Measurements from ENCODE around the gene MAN1C1.

Gene MAN1C1

GRCh38 chr1:25675729-25676476 lies 59.3 kb downstream of the MAN1C1 start:
- DNase-seq (ENCODE audit: low spot score), result peak; percentile 77

GRCh38 chr1:25676488-25676887 lies 59.9 kb downstream of the MAN1C1 start:
- no peak for DNase-seq (ENCODE audit: low spot score)
- no peak for TF ChIP-seq CTCF (IDR thresholded peaks at IDR 0.05; ENCODE audit: extremely low read depth, missing control alignments)

More at GRCh38 chr1:25675729-25676476, 59.3 kb downstream of the MAN1C1 start:
- no peak for TF ChIP-seq CTCF (IDR thresholded peaks at IDR 0.05; ENCODE audit: extremely low read depth, missing control alignments)

- no peak for DNase-seq (ENCODE audit: low spot score)
- no peak for TF ChIP-seq CTCF (IDR thresholded peaks at IDR 0.05; ENCODE audit: extremely low read depth, missing control alignments)
Measured at GRCh38 chr1:25677193-25677773, 60.7 kb downstream of the MAN1C1 start.

DNA sequence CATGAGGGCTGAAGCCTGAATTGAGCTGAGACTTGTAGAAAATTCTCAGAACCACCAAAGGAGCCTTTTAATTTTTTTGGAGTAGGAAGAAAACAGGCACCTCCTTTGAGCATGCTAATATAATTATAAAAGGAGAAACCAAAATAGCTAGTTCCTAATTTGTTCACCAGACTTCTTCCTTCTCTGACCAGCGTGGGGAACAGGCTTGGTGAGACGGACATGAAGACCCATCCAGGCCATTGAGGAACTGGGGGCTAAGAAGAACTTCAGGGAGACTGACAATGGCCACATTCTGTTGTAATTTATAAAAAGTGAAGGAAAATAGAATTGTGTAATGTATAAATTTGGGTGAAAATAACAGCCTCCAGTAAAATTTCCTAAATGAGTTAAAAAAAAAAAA lies 62.6 kb downstream of the MAN1C1 start:
- no peak for DNase-seq (ENCODE audit: low spot score)
- TF ChIP-seq CTCF (IDR thresholded peaks at IDR 0.05; ENCODE audit: extremely low read depth, missing control alignments), result no peak

DNA sequence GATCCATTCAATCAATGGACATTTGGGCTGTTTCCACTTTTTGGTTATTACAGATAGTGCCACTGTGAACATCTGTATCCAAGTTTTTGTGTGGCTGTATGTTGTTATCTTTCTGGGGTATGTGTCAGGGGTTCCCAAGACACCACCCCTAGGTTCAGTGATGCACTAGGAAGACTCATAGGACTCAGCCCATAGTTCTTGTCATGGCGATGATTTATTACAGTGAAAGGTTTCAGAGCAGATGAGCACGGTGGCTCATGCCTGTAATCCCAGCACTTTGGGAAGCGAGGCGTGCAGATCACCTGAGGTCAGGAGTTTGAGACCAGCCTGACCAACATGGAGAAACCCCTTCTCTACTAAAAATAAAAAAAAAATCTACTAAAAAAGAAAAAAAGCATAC lies 64.1 kb downstream of the MAN1C1 start:
- TF ChIP-seq CTCF (IDR thresholded peaks at IDR 0.05; ENCODE audit: extremely low read depth, missing control alignments), result no peak
- no peak for DNase-seq (ENCODE audit: low spot score)

DNA sequence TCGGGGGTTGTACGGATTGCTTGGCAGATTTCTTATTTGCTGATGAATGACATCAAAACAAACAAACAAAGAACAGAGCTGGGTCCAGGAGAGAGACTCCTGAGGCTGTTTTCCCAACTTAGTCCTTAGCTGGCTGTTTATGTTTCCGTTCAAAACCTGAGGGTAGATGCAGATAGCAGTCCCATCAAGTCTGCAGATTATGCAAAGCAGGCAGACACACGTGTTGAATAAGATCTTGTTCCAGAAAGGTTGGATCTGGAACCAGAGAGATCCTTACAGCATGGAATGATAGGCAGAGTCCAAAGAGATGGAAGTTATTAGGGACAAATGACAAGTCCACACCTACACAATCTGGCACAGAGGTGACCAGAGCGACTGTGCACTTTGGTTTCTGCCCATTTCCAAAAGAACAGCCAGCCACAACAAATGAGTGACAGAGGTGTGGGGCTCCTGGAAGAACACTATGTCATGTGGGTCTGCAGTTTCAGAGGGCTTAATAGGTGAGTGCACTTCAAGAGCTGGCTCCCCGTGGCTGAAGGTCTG lies 65.5 kb downstream of the MAN1C1 start:
- no peak for DNase-seq (ENCODE audit: low spot score)
- no peak for TF ChIP-seq CTCF (IDR thresholded peaks at IDR 0.05; ENCODE audit: extremely low read depth, missing control alignments)

GRCh38 chr1:25683177-25683576 lies 66.6 kb downstream of the MAN1C1 start:
- no peak for DNase-seq (ENCODE audit: low spot score)
- TF ChIP-seq CTCF (IDR thresholded peaks at IDR 0.05; ENCODE audit: extremely low read depth, missing control alignments), result no peak

Data from GM20000 (cell line).